Measurements from ENCODE around the gene GID8.

- TF ChIP-seq RAD21 (CRISPR knock-in tag; IDR thresholded peaks at IDR 0.05): no peak
- TF ChIP-seq MTF2 (CRISPR knock-in tag; IDR thresholded peaks at IDR 0.05; ENCODE audit: borderline replicate concordance): no peak
- no peak for TF ChIP-seq SETDB1 (CRISPR knock-in tag; IDR thresholded peaks at IDR 0.05; ENCODE audit: borderline replicate concordance)
- no peak for TF ChIP-seq ZBTB33 (CRISPR knock-in tag; IDR thresholded peaks at IDR 0.05)
- no peak for TF ChIP-seq SATB2 (CRISPR knock-in tag; IDR thresholded peaks at IDR 0.05)
These were observed 56.9 kb downstream of the GID8 start for GRCh38 chr20:62994869-62995281.
